GM18517 (cell line): ENCODE measurements around the gene IFITM10.

Experiments used
- ATAC-seq: cut with Tn5 transposase; IDR thresholded peaks from one replicate; pipeline ENCODE4 v1.9.1; 2021; ENCODE audit warnings: mild to moderate bottlenecking, moderate library complexity; ENCODE audit not compliant: unreplicated experiment

Gene IFITM10

DNA sequence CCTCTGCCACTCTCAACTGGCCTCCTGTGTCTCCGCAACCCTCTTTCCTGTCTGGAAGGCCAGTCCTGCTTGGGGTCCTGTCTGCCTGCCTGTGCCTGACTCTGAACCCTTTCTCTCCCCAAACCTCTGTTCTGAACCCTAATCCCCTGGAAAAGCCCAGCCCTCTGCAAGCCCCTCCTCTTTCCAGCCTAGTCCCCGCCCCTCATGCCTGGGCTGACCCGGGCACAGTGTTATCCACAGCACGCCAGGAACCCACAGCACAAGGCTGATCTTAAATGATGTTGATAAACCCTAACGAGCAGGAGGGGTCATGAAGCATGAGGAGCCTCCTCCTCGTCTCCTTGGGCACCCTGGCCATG is at the start of gene IFITM10:
TSS of gene IFITM10 (minus strand) at position 115 of the 359 bp plus-strand sequence. CDS start 153 bp downstream, outside the sequence.
- no peak for ATAC-seq

DNA sequence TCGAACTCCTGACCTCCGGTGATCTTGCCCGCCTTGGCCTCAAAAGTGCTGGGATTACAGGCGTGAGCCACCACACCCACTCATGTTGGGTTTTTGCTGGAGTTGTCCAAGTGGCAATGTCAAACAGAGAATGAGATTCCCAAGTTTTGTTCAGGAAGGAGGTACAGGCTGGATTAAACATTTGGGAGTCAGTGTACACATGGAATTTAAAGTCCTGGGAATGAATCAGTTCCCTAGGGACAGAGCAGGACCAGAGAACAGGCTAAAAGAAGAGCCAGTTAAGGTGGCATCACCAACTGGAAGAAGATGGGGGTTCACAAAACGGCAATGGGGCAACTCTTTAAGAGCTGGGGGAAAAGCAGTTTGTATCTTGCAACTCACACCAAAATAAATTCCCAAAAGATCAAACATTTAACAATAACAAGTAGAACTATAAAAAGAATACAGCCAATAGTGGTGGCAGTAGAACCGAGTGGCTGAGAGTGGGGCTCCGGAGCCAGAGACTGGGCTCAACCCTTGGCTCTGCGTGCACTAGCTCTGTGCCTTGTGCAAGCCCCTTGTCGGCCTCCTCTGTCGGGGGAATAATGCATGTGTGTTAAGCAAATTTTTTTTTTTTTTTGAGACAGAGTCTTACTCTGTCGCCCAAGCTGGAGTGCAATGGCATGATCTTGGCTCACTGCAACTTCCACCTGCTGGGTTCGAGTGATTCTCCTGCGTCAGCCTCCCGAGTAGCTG is 47.2 kb upstream of the IFITM10 start:
- ATAC-seq = no peak

DNA sequence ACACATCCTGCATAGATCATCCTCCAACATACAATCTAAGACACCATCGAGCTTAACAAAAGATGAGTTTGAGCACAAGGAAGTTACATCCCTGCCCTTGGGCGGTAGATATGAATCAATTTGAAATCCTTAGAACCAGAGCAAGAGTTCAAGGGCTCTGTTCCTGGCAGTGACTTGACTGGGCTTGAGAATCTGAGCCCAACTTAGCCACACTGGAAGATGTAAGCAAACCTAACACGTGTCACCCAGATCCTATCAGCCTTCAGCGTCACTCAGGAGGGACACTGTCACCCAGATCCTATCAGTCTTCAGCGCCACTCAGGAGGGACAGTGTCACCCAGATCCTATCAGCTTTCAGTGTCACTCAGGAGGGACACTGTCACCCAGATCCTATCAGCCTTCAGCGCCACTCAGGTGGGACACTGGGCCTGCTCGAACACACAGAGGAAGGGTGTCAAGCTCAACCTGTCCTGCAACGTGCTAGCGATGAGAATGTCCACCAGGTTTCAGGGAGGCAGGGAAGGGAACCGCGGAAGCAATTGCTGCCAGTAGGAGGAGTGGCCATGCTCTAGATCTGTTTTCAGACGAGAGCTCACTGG is 46.1 kb upstream of the IFITM10 start:
- no peak for ATAC-seq

DNA sequence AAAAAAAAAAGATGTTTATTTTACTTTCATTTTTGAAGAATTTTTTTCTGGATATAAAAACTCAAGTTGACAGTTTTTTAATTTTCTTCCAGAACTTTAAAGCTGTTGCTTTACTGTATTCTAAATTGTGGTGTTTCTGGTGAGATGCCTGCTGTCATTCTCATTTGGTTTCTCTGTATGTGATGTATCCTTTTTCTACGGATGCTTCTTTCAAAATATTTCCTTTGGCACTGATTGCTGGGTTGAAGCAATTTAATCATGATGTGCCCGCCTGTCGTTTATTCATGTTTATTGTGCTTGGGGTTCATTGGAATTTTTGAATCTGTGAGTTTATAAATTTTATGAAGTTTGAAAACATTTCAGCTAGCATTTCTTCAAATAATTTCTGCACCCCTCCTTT is 42.7 kb upstream of the IFITM10 start:
- no peak for ATAC-seq

GRCh38 chr11:1792461-1792860 is 42.1 kb upstream of the IFITM10 start:
- ATAC-seq = no peak

DNA sequence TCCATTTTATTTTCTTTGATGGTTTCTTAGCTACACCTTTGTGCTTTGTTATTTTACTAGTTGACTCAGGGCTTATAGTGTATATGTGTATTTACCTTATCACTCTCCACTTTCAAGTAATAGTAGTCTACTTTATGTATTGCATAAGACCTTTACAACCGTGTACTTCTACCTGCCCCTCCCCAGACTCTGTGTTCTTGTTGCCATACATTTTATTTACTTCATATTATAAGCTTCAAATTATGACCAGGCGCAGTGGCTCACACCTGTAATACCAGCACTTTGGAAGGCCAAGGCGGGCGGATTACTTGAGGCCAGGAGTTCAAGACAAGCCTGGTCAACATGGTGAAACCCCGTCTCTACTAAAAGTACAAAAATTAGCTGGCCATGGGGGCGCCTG is 41.5 kb upstream of the IFITM10 start:
- no peak for ATAC-seq

GRCh38 chr11:1786466-1786865 is 36.1 kb upstream of the IFITM10 start:
- no peak for ATAC-seq

- ATAC-seq = no peak
These were observed 35.5 kb upstream of the IFITM10 start for GRCh38 chr11:1785749-1786413.

DNA sequence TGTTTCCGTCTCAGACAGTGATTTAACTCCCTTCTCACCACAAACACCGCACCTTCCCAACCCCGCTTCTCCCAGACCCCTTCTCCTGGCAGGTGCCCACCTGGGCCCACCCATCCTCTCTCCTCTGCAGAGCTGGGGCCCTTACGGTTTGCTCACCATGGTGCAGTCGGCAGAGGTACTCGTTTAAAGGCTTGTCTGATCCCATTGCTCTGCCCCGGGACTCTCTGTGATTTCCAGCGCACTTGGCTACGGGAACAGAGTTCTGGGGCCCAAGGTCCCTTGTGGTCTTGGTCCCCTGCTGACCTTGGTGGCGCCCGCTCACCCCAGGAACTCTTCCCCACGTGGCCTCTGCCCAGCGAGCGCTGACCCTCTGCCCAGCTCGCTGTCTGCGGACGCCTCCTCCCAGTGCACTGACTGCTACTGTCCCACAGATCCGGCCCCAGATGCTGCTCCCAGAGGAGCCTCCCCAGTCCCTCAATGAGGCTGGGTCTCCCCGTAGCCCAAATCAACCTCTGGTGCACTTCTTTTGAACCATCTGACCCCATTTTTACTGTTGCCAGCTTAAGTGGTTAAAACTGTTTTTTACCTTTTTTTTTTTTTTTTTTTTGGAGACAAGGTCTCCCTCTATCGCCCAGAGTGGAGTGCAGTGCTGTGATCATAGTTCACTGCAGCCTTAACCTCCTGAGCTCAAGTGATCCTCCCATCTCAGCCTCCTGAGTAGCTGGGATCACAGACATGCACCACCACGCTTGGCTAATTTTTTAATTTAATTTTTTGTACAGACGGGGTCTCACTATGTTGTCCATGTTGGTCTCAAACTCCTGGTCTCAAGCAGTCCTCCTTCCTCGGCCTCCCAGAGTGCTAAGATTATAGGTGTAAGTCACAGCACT is 34.6 kb upstream of the IFITM10 start:
- no peak for ATAC-seq

DNA sequence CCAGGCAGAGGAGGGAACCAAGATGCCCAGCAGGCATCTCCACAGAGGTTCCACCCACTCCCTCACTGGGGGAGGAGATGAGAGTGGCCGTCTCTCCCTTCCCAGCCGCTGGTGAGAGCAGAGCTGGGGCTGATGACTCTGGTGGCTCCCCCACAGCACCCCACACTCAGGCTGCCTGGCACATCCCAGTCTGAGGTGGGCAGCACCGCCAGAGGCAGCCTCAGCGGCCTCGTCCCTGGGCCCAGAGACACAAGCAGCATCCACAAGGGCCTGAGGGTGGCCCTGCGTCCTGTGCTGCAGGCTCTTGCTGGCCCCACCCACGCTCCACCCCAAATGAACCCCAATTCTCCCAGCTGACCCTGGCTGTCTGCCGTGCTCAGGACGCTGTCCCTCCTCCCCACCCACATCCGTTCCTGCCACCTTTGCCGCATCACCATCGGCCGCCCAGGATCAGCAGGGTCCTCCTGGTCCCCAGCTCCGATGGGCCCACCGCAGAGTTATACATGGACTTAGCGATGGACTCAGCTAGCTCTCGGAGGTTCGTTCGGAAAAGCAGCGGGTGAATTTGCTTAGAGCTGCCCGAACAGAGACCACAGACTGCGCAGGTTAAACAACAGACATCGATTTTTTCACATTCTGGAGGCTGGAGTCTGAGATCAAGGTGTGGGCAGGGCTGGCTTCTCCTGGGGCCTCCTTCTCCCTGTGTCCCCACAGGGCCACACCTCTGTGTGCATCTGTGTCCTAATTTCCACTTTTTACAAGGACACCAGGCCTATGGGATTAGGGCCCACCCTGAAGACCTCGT is 33.5 kb upstream of the IFITM10 start:
- no peak for ATAC-seq

DNA sequence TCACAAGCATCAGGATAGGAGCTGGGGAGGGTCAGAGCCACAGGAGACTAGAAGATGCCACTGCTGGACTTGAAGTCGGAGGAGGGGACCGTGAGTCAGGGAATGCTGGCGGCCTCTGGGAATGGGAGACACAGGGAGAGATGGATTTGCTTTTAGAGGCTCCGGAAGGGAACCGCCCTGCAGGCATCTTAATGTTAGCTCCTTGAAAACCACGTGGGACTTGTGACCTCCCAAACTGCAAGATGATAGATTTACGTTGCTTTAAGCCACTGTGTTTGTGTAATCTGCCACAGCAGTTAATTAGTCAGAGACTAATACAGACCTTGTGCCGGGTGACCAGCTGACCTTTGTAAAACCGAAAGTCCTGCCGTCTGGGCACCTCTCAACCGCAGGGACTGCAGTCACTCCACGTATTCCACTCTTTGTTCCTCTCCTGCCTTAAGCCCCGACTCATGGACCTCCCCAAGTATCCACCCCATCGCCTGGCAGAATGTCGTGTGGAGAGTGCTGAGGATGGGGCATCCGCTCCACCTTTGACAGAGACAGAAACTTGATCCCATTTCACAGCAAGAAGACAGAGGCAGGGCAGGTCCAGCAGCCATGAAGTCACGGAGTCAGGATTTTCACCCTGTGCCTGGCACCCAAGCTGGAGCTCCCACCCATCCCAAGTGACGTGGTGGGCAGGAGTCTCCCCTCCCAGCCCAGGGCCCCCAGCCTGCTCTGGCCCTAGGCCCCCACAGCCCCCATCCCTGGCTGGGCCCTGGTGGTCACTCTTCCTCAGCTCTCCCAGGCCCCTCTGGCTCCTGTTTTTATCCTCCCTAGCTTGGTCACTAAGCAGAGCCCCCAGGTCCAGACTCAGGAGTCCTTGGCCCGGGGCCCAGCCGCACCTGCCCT is 32.7 kb upstream of the IFITM10 start:
- no peak for ATAC-seq

- no peak for ATAC-seq
These were observed 31.7 kb upstream of the IFITM10 start for GRCh38 chr11:1782031-1782590.

DNA sequence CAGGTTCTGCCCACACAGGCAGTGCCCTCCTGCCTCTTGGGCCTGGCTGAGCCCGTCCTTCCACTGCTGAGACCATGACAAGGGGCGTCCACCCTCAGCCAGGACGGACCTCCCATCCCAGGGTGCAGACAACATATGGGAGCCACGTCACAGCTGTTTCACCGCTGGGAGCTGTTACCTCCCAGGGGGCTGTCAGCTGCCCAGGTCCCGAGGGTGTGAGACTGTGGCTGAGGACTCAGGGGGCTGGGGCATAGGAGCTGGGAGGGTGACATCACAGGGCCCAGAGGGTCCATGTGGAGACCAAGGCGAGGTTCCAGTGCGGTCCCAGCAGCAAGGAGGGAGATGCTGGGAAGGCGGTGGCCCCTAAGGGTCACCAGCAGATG is 31.2 kb upstream of the IFITM10 start:
- no peak for ATAC-seq

GRCh38 chr11:1780700-1781592 is 30.6 kb upstream of the IFITM10 start:
- ATAC-seq = no peak

DNA sequence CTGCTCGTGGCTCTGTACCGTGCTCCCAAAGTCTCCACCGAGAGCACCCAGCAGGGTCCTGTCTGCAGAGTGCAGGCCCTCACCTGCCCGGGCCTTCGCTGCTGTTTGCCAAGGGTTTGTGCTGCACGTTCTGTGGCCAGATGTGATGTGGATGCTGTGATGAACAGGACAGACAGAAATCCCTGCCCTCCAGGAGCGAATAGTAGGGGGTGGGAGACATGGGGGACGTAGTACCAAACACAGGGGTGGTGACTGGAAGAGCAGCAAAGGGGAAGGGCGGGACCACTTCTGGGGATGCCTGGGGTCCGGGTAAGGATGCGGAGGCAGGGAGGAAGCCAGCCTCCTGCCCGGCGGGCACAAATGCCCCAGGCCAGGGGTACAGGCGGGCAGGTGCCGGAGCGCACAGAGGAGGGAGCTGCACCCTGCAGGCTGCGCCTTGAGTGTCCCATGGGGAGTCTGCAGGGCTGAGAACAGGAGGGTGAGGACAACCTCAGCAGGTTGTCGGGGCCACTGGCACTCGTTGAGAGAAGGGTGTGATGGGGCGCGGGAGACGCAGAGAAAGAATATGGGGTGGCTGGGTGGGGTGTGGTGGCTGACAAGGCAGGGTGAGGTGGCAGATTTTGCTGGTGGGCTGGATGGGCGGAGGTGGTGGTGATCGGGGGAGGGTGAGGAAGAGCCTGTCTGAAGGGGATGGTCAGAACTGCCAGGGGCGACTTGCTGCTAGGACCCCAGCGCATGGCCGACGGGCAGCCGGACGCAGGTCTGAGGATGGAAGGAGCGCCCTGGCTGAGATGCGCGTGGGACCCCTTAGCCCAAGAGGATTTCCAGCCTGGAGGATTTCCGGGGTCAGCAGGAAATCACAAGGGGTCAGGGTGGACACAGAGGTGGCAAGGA is 29.7 kb upstream of the IFITM10 start:
- ATAC-seq = no peak

GRCh38 chr11:1779034-1779805 is 28.8 kb upstream of the IFITM10 start:
- no peak for ATAC-seq
